A549 treated with CpdA at 1 μM for 4 hours (cell line): ENCODE results near the gene ZNF81. TPM values are rescaled to one million over a fixed set of nuclear protein-coding genes. Genes with fewer than 3 reads are reported as not detected.

Experiments used
- total RNA-seq: library from RNA; stranded (reverse); fragments of 200-300 nt; extraction: Qiagen RNA extraction; gene quantifications from 5 replicates; pipeline ENCODE4 v1.2.3, GENCODE V29; 2022; ENCODE audit warnings: low read depth

The ZNF81 gene
- 5.4 to 6.8 TPM (median 6.0 TPM) in 5 replicates for total RNA-seq

DNA sequence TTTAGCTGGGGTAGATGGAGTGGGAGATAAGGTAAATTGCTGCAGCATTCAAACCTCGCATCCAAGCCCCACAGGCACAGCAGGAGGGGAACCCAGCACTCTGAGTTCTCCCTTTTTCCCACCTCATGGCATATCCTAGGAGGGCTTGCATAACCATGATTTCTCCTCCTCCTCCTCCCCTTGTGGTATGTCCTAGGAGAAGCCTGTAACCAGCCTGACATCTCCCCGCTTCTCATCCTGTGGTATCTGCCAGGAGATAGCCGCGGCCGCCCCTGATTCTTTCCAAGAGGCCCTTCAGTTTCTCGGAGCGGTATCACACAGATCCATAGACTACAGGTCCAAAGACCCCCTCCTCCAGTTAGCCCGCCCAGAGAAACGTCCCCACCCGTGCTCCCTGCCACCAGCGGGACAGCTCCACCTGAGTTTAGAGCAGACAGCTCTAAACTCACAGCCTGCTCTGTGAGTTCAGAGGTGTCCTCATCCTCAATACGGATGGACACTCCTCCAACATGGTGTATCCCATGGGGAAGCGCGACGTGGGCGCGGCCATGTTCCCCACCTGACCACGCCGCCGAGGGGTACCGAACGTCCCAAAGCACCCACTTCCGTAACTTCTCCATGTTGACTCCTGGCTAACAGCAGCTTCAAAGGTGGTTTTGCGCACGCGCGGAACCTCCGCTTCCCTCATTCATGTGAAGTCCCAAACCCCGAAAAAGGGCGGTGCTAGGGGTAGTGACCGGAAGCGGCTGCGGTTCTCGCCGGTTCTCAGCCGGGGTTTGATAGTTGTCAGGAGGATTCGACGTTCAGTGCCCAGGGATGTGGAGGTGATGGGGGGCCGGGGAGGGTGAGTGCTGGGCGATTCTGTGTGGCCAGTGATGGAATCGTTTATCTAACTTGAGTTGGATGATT lies at the start of gene ZNF81:
Gene ZNF81 (plus strand): TSS at position 739 of the 909 bp plus-strand sequence. CDS start 9,366 bp downstream, outside the sequence.

Other genes starting within 250 kb of the ZNF81 start
- gene SYN1, start 217.0 kb upstream of the ZNF81 start, total RNA-seq, result 0.08 to 0.50 TPM (median 0.30 TPM) in 5 replicates
- 0.34 to 0.93 TPM (median 0.59 TPM) in 5 replicates for gene CFP, start 207.0 kb upstream of the ZNF81 start, total RNA-seq
- gene ELK1, start 186.3 kb upstream of the ZNF81 start, total RNA-seq, result 32.9 to 38.2 TPM (median 36.8 TPM) in 5 replicates
- gene UXT, start 177.7 kb upstream of the ZNF81 start, total RNA-seq, result 162 to 187 TPM (median 182 TPM) in 5 replicates
- 2.9 to 5.0 TPM (median 3.6 TPM) in 5 replicates for gene ZNF182, start 167.1 kb downstream of the ZNF81 start, total RNA-seq
- gene SPACA5, start 170.1 kb downstream of the ZNF81 start, total RNA-seq, result not detected in 5 replicates
- 0.10 to 0.35 TPM (median 0.29 TPM) in 5 replicates for gene ZNF630, start 234.7 kb downstream of the ZNF81 start, total RNA-seq